GM12874 (cell line): Measurements from ENCODE around the gene BANP.

ENCODE experiments used
- TF ChIP-seq, protein P1 (sequence below): IDR thresholded peaks from 2 replicates; pipeline ENCODE4 v1.5.1; 2011; ENCODE audit warnings: low read depth, mild to moderate bottlenecking, control low read depth, low read length, moderate library complexity; ENCODE audit not compliant: insufficient read depth

BANP gene

DNA sequence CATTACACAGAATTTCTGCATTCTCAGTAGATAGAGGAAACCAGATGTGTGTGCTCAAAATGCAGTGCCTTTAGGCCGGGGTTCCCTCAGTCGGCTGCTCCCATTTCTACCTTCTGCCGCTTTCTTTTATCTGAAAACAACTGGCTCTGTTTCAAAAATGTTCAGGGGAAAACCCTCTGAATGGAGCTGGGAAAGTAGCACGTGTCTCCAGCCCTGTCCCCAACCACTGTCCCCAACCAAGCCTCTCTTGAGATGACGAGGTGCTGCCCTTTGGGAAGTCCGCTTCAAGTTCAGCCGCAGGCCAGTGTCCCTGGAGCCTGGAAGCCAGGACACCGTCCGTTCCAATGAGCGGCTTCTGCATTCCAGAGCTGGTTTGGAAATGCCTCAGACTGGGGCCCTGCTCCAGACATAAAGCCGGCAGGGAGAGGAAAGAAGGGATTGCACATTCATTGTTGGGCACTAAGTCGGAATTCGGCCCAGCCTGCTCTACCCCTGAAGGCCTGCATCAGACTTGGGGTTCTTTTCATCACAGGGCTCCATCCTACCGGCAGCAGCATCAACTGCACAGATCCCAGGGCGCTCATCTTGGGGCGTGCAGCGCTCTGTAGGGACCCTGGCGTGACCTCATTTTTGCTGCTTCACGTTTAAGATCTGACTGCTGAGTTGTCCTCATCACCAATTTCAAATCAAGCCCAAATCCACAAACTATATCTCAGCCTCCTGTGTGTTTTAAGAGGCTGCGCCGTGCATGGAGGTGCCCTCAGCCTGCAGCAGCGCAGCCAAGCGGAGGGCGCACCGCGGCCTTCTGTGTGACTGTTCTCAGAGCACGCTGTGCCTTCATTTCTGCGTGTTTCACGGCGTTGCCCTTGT, 111.3 kb downstream of the BANP start:
- TF ChIP-seq, protein P1, sequence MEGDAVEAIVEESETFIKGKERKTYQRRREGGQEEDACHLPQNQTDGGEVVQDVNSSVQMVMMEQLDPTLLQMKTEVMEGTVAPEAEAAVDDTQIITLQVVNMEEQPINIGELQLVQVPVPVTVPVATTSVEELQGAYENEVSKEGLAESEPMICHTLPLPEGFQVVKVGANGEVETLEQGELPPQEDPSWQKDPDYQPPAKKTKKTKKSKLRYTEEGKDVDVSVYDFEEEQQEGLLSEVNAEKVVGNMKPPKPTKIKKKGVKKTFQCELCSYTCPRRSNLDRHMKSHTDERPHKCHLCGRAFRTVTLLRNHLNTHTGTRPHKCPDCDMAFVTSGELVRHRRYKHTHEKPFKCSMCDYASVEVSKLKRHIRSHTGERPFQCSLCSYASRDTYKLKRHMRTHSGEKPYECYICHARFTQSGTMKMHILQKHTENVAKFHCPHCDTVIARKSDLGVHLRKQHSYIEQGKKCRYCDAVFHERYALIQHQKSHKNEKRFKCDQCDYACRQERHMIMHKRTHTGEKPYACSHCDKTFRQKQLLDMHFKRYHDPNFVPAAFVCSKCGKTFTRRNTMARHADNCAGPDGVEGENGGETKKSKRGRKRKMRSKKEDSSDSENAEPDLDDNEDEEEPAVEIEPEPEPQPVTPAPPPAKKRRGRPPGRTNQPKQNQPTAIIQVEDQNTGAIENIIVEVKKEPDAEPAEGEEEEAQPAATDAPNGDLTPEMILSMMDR = no peak

DNA sequence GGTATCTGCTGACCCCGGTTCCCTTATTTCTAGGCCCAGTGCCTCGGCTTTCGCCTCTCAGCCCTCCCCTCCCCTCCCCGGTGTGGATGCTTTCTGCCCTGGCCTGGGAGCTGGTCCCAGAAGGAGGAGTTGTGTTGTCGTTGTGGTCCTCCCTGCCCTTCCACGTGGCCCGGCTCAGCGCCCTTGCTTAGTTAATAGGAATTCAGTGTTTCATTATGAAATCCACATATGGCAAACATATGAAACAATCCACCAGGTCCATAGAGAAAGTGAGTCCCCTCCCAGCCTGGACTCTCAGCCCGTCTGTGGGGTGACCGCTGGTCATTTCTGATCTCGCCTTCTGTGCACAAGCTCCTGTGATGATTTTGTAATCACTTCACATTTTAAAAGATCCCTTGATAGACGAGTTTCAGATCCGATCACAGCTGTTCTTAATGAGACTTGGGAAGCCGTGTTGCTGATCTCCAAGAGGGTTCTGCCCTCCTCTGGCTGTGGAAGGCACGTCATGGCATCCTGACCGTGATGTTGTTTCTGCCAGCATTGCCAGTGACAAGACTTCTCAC, 112.1 kb downstream of the BANP start:
- TF ChIP-seq, protein P1 = no peak

DNA sequence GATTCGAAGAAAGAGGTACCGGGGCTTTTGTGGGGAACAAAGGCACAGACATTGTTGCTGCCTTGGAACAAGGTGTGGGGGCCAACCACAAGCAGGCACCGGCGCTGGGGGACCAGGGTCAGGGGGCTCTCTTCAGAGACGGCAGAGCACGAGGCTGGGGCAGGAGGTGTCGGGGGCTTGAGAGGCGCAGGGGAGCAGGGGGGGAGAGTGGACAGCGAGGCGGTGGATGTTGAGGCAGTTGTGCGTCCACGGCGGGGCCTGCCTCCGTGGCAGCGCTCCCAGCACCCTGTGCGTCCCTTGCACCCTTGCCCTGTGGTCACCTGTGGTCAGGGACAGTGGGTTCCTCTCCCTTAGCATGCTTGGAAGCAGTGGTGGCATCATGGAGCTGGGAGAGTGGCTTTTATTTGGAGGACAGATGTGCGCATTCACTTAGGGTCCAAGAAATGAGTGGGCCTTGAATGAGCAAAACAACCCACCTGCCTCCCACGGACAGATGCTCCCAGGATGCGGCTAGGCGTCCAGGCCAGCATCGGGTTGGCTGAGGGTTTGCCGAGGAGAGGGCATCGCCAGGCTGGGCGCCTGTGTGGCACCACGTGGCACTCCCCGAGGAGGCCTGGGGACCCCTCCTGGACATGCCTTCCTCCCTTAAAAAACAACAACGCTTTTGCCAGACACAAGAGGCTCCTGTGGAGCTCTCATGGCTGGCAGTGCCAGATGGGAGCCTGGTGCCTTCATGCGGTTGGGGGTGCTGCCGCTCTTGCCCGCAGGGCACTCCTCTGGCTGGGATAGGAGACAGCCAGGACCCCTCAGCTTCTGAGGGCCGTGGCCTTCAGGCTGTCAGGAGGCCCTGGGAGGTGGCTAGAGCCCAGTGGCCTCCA, 113.0 kb downstream of the BANP start:
- TF ChIP-seq, protein P1 = no peak

DNA sequence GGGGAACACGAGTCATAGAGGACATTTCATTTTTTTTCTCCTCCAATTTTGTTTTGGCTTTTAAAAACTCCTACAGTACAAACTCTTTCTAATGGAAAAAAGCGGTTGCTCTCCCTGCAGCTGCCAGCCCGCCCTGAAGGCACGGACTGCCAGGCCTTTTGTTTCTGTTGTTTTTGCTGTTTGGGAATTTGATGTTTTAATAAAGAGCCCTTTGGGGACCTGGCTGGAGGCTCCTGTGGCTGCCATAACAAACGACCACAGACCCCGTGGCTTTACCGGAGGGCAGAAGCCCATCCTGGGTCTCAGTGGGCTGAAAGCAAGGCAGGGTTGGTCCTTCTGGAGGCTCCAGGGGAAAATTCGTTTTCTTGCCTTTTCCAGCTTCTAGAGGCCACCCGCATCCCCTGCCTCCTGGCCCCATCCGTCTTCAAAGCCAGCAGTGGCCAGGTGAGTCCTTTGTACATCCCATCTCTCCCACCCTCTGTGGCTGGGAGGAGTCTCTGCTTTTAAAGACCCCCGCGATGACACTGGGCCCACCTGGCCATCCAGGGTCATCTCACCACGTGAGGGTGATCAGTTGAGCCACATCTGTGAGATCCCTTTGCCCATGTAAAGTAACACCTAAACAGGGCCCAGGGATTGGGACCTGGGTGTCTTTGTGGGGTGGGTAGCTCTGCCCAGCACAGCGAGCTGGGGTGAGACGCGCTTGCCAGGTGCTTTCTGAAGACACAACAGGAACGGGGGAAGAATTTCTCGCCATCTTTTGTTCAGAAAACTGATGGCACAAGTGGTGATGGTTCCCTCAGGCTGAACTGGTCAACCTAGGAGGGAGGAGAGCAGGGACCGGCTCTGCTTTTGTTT, 113.9 kb downstream of the BANP start:
- TF ChIP-seq, protein P1 = no peak

DNA sequence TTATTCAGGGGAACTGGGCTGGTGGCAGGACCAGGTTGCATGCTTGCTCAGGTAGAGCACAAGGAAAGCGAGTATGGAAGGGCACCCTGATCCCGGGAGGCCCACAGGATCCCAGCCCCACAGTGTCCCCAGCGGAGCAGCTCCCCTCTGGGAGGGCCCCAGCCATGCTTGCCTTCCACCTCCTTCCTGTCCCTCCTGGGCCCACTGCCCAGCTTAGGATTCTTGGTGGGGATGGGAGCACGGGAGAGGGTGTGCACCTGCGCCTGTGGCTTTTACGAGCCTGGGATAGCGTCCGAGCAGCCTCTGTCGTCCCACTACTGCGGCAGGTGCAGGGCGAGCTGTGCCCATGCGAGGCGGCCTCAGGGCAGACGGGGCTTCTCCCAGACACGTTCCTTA, 114.5 kb downstream of the BANP start:
- TF ChIP-seq, protein P1 = no peak

DNA sequence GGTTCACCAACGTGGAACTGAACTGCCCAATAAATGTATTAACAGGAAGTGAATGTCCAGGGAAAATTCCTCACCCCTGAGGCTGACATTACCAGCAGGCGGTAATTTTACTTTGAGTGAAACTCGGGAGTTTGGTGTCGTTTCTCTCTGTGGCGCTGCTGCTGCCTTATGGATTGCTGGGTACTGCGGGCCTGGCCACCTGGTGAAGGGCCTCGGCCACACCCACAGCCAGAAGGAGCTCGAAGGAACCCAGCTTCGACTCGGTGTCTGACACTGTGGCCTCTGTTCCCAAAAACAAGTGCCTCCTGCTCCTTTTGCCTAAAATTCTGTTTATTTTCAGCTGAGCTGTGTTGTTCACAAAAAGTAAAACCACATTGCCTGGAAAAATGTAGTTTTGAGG, 115.0 kb downstream of the BANP start:
- TF ChIP-seq, protein P1 = no peak
